GM12874 (cell line): ENCODE data around the gene CDHR2.

ENCODE experiments used
- CTCF ChIP-seq: IDR thresholded peaks from 2 replicates; pipeline ENCODE4 v1.5.1; 2011; ENCODE audit warnings: low read depth, mild to moderate bottlenecking, control low read depth, low read length, moderate library complexity; ENCODE audit not compliant: insufficient read depth

The CDHR2 gene

GRCh38 chr5:176514244-176514950, 34.7 kb upstream of the CDHR2 start:
- no peak for TF ChIP-seq CTCF

GRCh38 chr5:176515396-176515795, 33.7 kb upstream of the CDHR2 start:
- TF ChIP-seq CTCF, result no peak

- TF ChIP-seq CTCF, result no peak
Observed at GRCh38 chr5:176517053-176517661, 32.0 kb upstream of the CDHR2 start.

- no peak for TF ChIP-seq CTCF
Observed at GRCh38 chr5:176519810-176520720, 29.1 kb upstream of the CDHR2 start.

- TF ChIP-seq CTCF, result no peak
Observed at GRCh38 chr5:176521286-176521685, 27.9 kb upstream of the CDHR2 start.

- TF ChIP-seq CTCF, result no peak
Observed at GRCh38 chr5:176521699-176522263, 27.4 kb upstream of the CDHR2 start.

GRCh38 chr5:176524138-176524537, 25.0 kb upstream of the CDHR2 start:
- no peak for TF ChIP-seq CTCF
